GM12892 (cell line): ENCODE data around the gene CSGALNACT2.

Experiments
- POLR2A ChIP-seq: IDR thresholded peaks from 2 replicates; pipeline ENCODE4 v1.6.1; 2011; ENCODE audit warnings: low read depth, low read length, control low read depth
- POLR2AphosphoS5 ChIP-seq: IDR thresholded peaks from 2 replicates; pipeline ENCODE4 v1.6.1; 2011; ENCODE audit warnings: low read depth, low read length, control low read depth
- TAF1 ChIP-seq: IDR thresholded peaks from 2 replicates; pipeline ENCODE4 v1.6.1; 2011; ENCODE audit warnings: low read depth, mild to moderate bottlenecking, control low read depth, low read length, borderline replicate concordance

- TF ChIP-seq POLR2A = no peak
- no peak for TF ChIP-seq POLR2AphosphoS5
- no peak for TF ChIP-seq TAF1
Observed at GRCh38 chr10:43201545-43202131, 63.4 kb downstream of the CSGALNACT2 start.
